ENCODE measurements around the gene LY6G6F. TPM values are rescaled to one million over a fixed set of nuclear protein-coding genes. Genes with fewer than 3 reads are reported as not detected.

LY6G6F gene
- total and polyA plus RNA-seq, 2 of the 13 experiments (the other 11 are each of a cell fraction or from before 2014, with no cell fraction given): not detected

DNA sequence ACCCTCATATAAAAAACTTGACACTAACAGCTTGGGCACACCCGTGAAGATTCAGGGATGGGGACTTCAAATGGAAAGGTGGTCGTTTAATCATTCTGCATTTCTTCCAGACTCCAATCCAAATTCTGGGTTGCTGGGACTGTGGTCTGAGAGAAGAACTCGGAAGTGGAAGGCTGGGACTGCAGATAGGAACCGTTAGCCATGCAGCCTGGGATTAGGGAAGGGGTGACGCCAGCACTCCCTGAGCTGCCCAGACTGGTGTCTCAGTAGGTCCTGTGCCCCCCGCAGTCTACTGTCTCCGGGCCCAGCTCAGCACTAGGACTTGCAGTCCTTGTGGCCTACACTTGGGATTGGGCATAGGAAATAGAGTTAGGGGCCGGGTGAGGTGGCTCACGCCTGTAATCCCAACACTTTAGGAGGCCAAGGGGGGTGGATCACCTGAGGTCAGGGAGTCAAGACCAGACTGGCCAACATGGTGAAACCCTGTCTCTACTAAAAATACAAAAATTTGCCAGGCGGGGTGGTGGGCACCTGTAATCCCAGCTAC is 30.2 kb downstream of the LY6G6F start (continued):
- TF ChIP-seq SP2 (CRISPR knock-in tag; IDR thresholded peaks at IDR 0.05) (no peak), ZSCAN29 (CRISPR knock-in tag; conservative IDR thresholded peaks at IDR 0.05) (no peak), ZBTB40 (IDR thresholded peaks at IDR 0.05) (no peak), ZBTB40 (CRISPR knock-in tag; IDR thresholded peaks at IDR 0.05) (no peak), RBM39 (IDR thresholded peaks at IDR 0.05; ENCODE audit: low read depth, low read length, poor library complexity, severe bottlenecking) (no peak), NPAS2 (CRISPR knock-in tag; IDR thresholded peaks at IDR 0.05; ENCODE audit: borderline replicate concordance) (no peak), ZNF326 (CRISPR knock-in tag; IDR thresholded peaks at IDR 0.05; ENCODE audit: borderline replicate concordance) (no peak), ATF7 (IDR thresholded peaks at IDR 0.05) (no peak), ATF7 (CRISPR knock-in tag; IDR thresholded peaks at IDR 0.05) (no peak), TCF7L2 (IDR thresholded peaks at IDR 0.05; ENCODE audit: low read depth, low read length) (no peak), ZNF337 (CRISPR knock-in tag; IDR thresholded peaks at IDR 0.05; ENCODE audit: borderline replicate concordance, low read depth) (0 out of 2 replicates have a peak, but pooled peaks have one; percentile 22), SMAD1 (CRISPR knock-in tag; IDR thresholded peaks at IDR 0.05; ENCODE audit: borderline replicate concordance, low read depth) (no peak), ZBTB20 (CRISPR knock-in tag; IDR thresholded peaks at IDR 0.05; ENCODE audit: borderline replicate concordance, low read depth) (no peak), PPARG (CRISPR knock-in tag; conservative IDR thresholded peaks at IDR 0.05) (peak; percentile 8; the same call in 1 of the 2 replicates), SNAI1 (CRISPR knock-in tag; IDR thresholded peaks at IDR 0.05; ENCODE audit: borderline replicate concordance) (no peak), CHD4 (IDR thresholded peaks at IDR 0.05; ENCODE audit: borderline replicate concordance, low read length) (peak; percentile 65; the same call in 1 of the 2 replicates), AHR (CRISPR knock-in tag; IDR thresholded peaks at IDR 0.05) (no peak)
- TF ChIP-seq, protein P1, sequence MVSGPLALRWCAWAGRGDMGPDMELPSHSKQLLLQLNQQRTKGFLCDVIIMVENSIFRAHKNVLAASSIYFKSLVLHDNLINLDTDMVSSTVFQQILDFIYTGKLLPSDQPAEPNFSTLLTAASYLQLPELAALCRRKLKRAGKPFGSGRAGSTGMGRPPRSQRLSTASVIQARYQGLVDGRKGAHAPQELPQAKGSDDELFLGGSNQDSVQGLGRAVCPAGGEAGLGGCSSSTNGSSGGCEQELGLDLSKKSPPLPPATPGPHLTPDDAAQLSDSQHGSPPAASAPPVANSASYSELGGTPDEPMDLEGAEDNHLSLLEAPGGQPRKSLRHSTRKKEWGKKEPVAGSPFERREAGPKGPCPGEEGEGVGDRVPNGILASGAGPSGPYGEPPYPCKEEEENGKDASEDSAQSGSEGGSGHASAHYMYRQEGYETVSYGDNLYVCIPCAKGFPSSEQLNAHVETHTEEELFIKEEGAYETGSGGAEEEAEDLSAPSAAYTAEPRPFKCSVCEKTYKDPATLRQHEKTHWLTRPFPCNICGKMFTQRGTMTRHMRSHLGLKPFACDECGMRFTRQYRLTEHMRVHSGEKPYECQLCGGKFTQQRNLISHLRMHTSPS (CRISPR knock-in tag; IDR thresholded peaks at IDR 0.05; ENCODE audit: low read depth): 0 out of 2 replicates have a peak, but pooled peaks have one; percentile 19
- TF ChIP-seq, protein P2, sequence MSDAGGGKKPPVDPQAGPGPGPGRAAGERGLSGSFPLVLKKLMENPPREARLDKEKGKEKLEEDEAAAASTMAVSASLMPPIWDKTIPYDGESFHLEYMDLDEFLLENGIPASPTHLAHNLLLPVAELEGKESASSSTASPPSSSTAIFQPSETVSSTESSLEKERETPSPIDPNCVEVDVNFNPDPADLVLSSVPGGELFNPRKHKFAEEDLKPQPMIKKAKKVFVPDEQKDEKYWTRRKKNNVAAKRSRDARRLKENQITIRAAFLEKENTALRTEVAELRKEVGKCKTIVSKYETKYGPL (CRISPR knock-in tag; IDR thresholded peaks at IDR 0.05): no peak
